A549 treated with CpdA at 1 μM for 4 hours (cell line): ENCODE results near the gene LCN15. TPM values are rescaled to one million over a fixed set of nuclear protein-coding genes. Genes with fewer than 3 reads are reported as not detected.

Experiments used
- total RNA-seq: library from RNA; stranded (reverse); fragments of 200-300 nt; extraction: Qiagen RNA extraction; gene quantifications from 5 replicates; pipeline ENCODE4 v1.2.3, GENCODE V29; 2022; ENCODE audit warnings: low read depth

LCN15 gene
- 0.09 TPM in 1 of 5 replicates, not detected in the others for total RNA-seq

GRCh38 chr9:136764301-136764891 is at the start of gene LCN15:
LCN15 (minus strand) TSS chr9:136764518; CDS start chr9:136764488, 30 bp downstream.

GRCh38 chr9:136807281-136808074 is 43.2 kb upstream of the LCN15 start, which contains the start of gene RABL6:
RABL6 (plus strand) TSS chr9:136807948; CDS start chr9:136808197, 249 bp downstream.

DNA sequence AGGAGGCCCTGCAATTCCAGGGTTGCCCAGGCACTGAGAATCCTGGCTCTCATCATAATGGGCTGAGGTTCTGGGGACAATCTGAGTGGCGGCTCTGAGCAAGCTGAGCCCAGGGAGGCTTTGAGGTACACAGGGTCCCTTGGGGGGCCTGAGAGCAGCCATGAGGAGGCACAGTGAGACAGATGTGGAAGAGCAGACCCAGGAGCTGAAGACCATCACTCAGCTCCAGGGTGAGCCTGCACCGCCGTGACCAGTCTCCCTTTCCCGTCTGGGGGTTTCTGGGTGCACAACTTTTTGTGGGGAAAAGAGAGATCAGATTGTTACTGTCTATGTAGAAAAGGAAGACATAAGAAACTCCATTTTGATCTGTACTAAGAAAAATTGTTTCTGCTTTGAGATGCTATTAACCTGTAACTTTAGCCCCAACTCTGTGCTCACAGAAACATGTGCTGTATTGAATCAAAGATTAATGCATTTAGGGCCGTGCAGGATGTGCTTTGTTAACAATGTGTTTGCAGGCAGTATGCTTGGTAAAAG is 32.0 kb upstream of the LCN15 start, which contains the start of gene CCDC183:
CCDC183 (plus strand) TSS at position 101 of the 537 bp plus-strand sequence; CDS start at position 161, 60 bp downstream.

GRCh38 chr9:136790640-136791515 is 26.6 kb upstream of the LCN15 start, which contains the start of gene TMEM141:
TMEM141 (plus strand) TSS chr9:136791344; CDS start chr9:136791371, 27 bp downstream.

GRCh38 chr9:136748201-136748600 is 16.1 kb downstream of the LCN15 start, which contains the start of gene LCN6:
LCN6 (minus strand) TSS chr9:136748525; CDS start chr9:136748483, 42 bp downstream.

DNA sequence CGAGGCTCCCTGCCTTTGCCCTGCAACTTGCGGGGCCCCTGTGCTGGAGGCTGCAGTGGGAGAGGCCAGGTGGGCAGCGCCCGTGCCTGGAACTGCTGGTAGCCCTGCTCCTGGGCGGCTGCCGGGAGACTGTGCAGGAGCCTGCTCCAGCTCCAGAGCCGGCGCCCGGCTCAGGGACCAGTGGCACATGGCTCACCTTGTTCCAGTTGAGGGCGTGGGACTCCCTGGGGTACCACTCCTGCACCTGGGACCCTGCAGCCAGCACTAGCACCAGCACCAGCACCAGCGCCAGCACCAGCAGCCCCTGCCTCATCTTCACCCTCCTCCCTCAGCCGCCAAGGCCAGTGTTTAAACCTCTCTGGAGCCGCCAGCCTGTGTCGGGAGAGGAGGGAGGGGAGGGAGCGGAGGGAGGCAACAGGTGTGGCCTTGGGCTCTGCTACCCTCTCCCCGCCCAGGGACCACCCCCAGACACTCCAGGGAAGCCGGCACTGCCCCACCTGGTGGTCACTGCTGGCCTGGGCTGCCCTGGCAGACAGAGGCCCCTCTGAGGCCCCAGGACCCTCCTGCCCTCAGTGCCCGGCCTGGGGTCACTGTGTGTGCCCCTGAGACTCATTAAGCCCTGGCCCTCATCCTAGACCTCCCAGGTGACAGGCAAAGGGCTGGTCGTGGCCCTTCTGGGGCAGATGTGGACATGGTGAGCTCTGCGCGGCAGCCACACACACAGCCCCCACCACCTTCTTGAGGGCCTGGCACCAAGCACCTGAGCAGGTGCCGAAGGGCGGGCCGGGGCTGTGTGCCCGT is 21.5 kb downstream of the LCN15 start, which contains the start of gene LCN10:
LCN10 (minus strand) TSS at position 350 of the 801 bp plus-strand sequence; CDS start at position 313, 37 bp downstream.

GRCh38 chr9:136711751-136712689 is 52.3 kb downstream of the LCN15 start, which contains the start of gene DIPK1B:
DIPK1B (plus strand) TSS chr9:136712572; CDS start chr9:136712666, 94 bp downstream.

Other genes starting within 250 kb of the LCN15 start
- 8.7 to 12.2 TPM (median 10.8 TPM) in 5 replicates for gene NOTCH1, start 218.5 kb downstream of the LCN15 start, total RNA-seq
- gene EGFL7, start 101.6 kb downstream of the LCN15 start, total RNA-seq = 39.5 to 60.2 TPM (median 52.8 TPM) in 5 replicates
- gene AGPAT2, start 77.1 kb downstream of the LCN15 start, total RNA-seq = 64.9 to 110 TPM (median 102 TPM) in 5 replicates
- 6.4 to 10.5 TPM (median 7.9 TPM) in 5 replicates for gene DIPK1B, start 51.9 kb downstream of the LCN15 start, total RNA-seq
- gene LCN10, start 21.6 kb downstream of the LCN15 start, total RNA-seq = not detected in 5 replicates
- gene LCN6, start 16.0 kb downstream of the LCN15 start, total RNA-seq = not detected in 5 replicates
- gene LCN8, start 6.3 kb downstream of the LCN15 start, total RNA-seq = not detected in 5 replicates
- gene TMEM141, start 26.8 kb upstream of the LCN15 start, total RNA-seq = 55.2 to 75.9 TPM (median 73.0 TPM) in 5 replicates
- 0.20 to 0.83 TPM (median 0.45 TPM) in 5 replicates for gene CCDC183, start 31.8 kb upstream of the LCN15 start, total RNA-seq
- gene RABL6, start 43.4 kb upstream of the LCN15 start, total RNA-seq = 64.0 to 87.2 TPM (median 78.8 TPM) in 5 replicates
- 3.1 to 4.3 TPM (median 4.0 TPM) in 5 replicates for gene AJM1, start 78.0 kb upstream of the LCN15 start, total RNA-seq
- gene PHPT1, start 84.9 kb upstream of the LCN15 start, total RNA-seq = 255 to 327 TPM (median 305 TPM) in 5 replicates
- 1.8 to 5.5 TPM (median 4.6 TPM) in 5 replicates for gene MAMDC4, start 87.8 kb upstream of the LCN15 start, total RNA-seq
- gene EDF1, start 101.8 kb upstream of the LCN15 start, total RNA-seq = 418 to 545 TPM (median 475 TPM) in 5 replicates
- gene TRAF2, start 122.0 kb upstream of the LCN15 start, total RNA-seq = 46.3 to 81.8 TPM (median 69.1 TPM) in 5 replicates
- 61.9 to 101 TPM (median 95.1 TPM) in 5 replicates for gene FBXW5, start 180.2 kb upstream of the LCN15 start, total RNA-seq
- 0.54 to 1.9 TPM (median 1.2 TPM) in 5 replicates for gene C8G, start 180.7 kb upstream of the LCN15 start, total RNA-seq
- gene LCN12, start 187.8 kb upstream of the LCN15 start, total RNA-seq = 0.51 to 2.0 TPM (median 1.1 TPM) in 5 replicates
- 0.35 to 0.71 TPM (median 0.39 TPM) in 3 of 5 replicates, not detected in the others for gene PTGDS, start 213.0 kb upstream of the LCN15 start, total RNA-seq
- gene LCNL1, start 218.5 kb upstream of the LCN15 start, total RNA-seq = 0.02 TPM in 1 of 5 replicates, not detected in the others
- gene PAXX, start 227.9 kb upstream of the LCN15 start, total RNA-seq = 49.2 to 83.7 TPM (median 73.5 TPM) in 5 replicates
- 1.7 to 4.0 TPM (median 3.5 TPM) in 5 replicates for gene CLIC3, start 232.1 kb upstream of the LCN15 start, total RNA-seq